HepG2 (cell line): ENCODE results near the gene NCOA7. TPM values are rescaled to one million over a fixed set of nuclear protein-coding genes. Genes with fewer than 3 reads are reported as not detected.

ENCODE experiments used
- ATAC-seq: fragments of 200-7000 bp; cut with Tn5 transposase; 3 replicates; pipeline ENCODE4 v1.9.1; 2020; ENCODE audit warnings: mild to moderate bottlenecking, moderate library complexity
- BruUV-seq: library from RNA; stranded (reverse); fragments of 400-500 nt; replicated peaks from 2 replicates; lab custom pipeline; 2021; lab: Mats Ljungman, UMichigan
- CTCF ChIA-PET: fragments of 300-600 bp; formaldehyde crosslinking; extraction: SDS; loops from one replicate; lab custom pipeline; 2021; ENCODE audit warnings: low total read pairs, inconsistent platforms, low intra/inter-chr PET ratio; lab: Yijun Ruan, JAX
- POLR2A ChIA-PET: fragments of 350-600 bp; sonication (Branson Sonifier 250); formaldehyde crosslinking; loops from one replicate; lab custom pipeline; 2020; ENCODE audit warnings: antibody characterized with exemption, inconsistent platforms; lab: Yijun Ruan, JAX
- DNase-seq: peaks from one replicate; pipeline ENCODE4 v3.0.0-alpha.2; 2015; ENCODE audit warnings: low spot score
- FAIRE-seq: peaks from 3 replicates; lab custom pipeline; 2011; peaks lifted over from hg19 to GRCh38; lab: Jason Lieb, UNC
- H2AFZ ChIP-seq: one replicate; pipeline ENCODE4 v1.6.1; 2011; ENCODE audit warnings: low read length, inconsistent platforms
- H3K27ac ChIP-seq: fragments of 300-600 bp; 3 replicates; pipeline ENCODE4 v1.8.0; 2011; ENCODE audit warnings: mixed run types, mild to moderate bottlenecking, mixed read lengths, low read length, inconsistent platforms; ENCODE audit not compliant: insufficient read depth; ENCODE audit errors: extremely low read length
- H3K27me3 ChIP-seq, 2 experiments: fragments of 200-600 bp in 1 of 2; 2 replicates in 1 of 2; 3 replicates in 1 of 2; pipeline versions ENCODE4 v1.6.0 to v1.8.0; 2011; ENCODE audit warnings: low read length in 2 of 2, mild to moderate bottlenecking in 2 of 2, moderate library complexity in 2 of 2, inconsistent platforms in 1 of 2; ENCODE audit not compliant: insufficient read depth in 2 of 2, control insufficient read depth in 1 of 2
- H3K36me3 ChIP-seq, 2 experiments: fragments of 200-600 bp in 1 of 2; replicated peaks in 1 of 2; 2 replicates in 1 of 2; 3 replicates in 1 of 2; pipeline versions ENCODE4 v1.5.1 to v1.8.0; 2011; ENCODE audit warnings: low read length in 2 of 2, inconsistent platforms in 1 of 2; ENCODE audit not compliant: insufficient read depth in 2 of 2, control insufficient read depth in 1 of 2
- H3K4me1 ChIP-seq: 2 replicates; pipeline ENCODE4 v1.5.1; 2012; ENCODE audit warnings: low read length, inconsistent platforms; ENCODE audit not compliant: insufficient read depth
- H3K4me2 ChIP-seq: 2 replicates; pipeline ENCODE4 v1.6.0; 2011; ENCODE audit warnings: low read depth, low read length, inconsistent platforms
- H3K4me3 ChIP-seq, 3 experiments: fragments of 200-600 bp in 1 of 3; sonication (generic), shearing (Covaris generic) in 1 of 3; replicated peaks in 1 of 3; 2 replicates each; pipeline ENCODE4 v1.5.1; 2011 to 2016; ENCODE audit warnings: low read length in 3 of 3, inconsistent platforms in 2 of 3, low read depth in 2 of 3, mild to moderate bottlenecking in 2 of 3, control low read depth in 1 of 3, mixed read lengths in 1 of 3; ENCODE audit not compliant: insufficient read depth in 1 of 3
- H3K79me2 ChIP-seq: one replicate; pipeline ENCODE4 v1.6.1; 2011; ENCODE audit warnings: low read length, inconsistent platforms; ENCODE audit not compliant: insufficient read depth
- H3K9ac ChIP-seq: 2 replicates; pipeline ENCODE4 v1.6.0; 2011; ENCODE audit warnings: mild to moderate bottlenecking, low read depth, low read length, inconsistent platforms; ENCODE audit not compliant: insufficient read depth
- H3K9me3 ChIP-seq: 2 replicates; pipeline ENCODE4 v1.5.1; 2012; ENCODE audit warnings: mild to moderate bottlenecking, low read length
- H4K20me1 ChIP-seq: 2 replicates; pipeline ENCODE4 v1.6.0; 2011; ENCODE audit warnings: inconsistent platforms, mild to moderate bottlenecking, low read length, moderate library complexity; ENCODE audit not compliant: insufficient read depth
- BRCA1 ChIP-seq: sonication (generic); formaldehyde crosslinking; IDR thresholded peaks from 2 replicates; pipeline ENCODE4 v1.4.0; 2020; ENCODE audit warnings: missing genetic modification reagents
- CBFB ChIP-seq: sonication (generic); formaldehyde crosslinking; IDR thresholded peaks from 2 replicates; pipeline ENCODE4 v1.4.0; 2020; ENCODE audit warnings: missing genetic modification reagents
- FOXJ3 ChIP-seq: sonication (generic); formaldehyde crosslinking; IDR thresholded peaks from 2 replicates; pipeline ENCODE4 v1.4.0; 2020; ENCODE audit warnings: missing genetic modification reagents, mild to moderate bottlenecking, borderline replicate concordance
- HDAC6 ChIP-seq: fragments of 200-600 bp; sonication (generic); IDR thresholded peaks from 2 replicates; pipeline ENCODE4 v1.7.0; 2017; ENCODE audit warnings: mild to moderate bottlenecking, antibody characterized with exemption, low read length, low read depth
- ISL2 ChIP-seq: sonication (generic); formaldehyde crosslinking; IDR thresholded peaks from 2 replicates; pipeline ENCODE4 v1.5.0; 2020; ENCODE audit warnings: missing genetic modification reagents
- NCOR1 ChIP-seq: fragments of 200-600 bp; sonication (generic); IDR thresholded peaks from 2 replicates; pipeline ENCODE4 v1.7.0; 2017; ENCODE audit warnings: antibody characterized with exemption, low read length, borderline replicate concordance
- SALL1 ChIP-seq: sonication (generic); formaldehyde crosslinking; IDR thresholded peaks from 2 replicates; pipeline ENCODE4 v1.8.0; 2022; ENCODE audit warnings: mild to moderate bottlenecking, missing genetic modification reagents
- SRSF9 ChIP-seq: fragments of 200-400 bp; formaldehyde crosslinking; IDR thresholded peaks from 2 replicates; pipeline ENCODE4 v1.6.1; 2018; ENCODE audit warnings: borderline replicate concordance, mild to moderate bottlenecking, low read depth, low read length; ENCODE audit not compliant: insufficient read depth, poor library complexity, severe bottlenecking
- ZFAT ChIP-seq: sonication (generic); formaldehyde crosslinking; conservative IDR thresholded peaks from 2 replicates; pipeline ENCODE4 v1.8.1; 2023; ENCODE audit warnings: missing genetic modification reagents, inconsistent platforms
- ZFY ChIP-seq: sonication (generic); formaldehyde crosslinking; IDR thresholded peaks from 2 replicates; pipeline ENCODE4 v1.4.0; 2020; ENCODE audit warnings: missing genetic modification reagents
- ZNF124 ChIP-seq: sonication (generic); formaldehyde crosslinking; IDR thresholded peaks from 2 replicates; pipeline ENCODE4 v1.4.0; 2020; ENCODE audit warnings: missing genetic modification reagents
- ZNF160 ChIP-seq: sonication (generic); formaldehyde crosslinking; IDR thresholded peaks from 2 replicates; pipeline ENCODE4 v1.8.0; 2022; ENCODE audit warnings: mild to moderate bottlenecking, inconsistent platforms, missing genetic modification reagents
- WGBS: methylation state at CpG from one replicate; pipeline ENCODE4 v1.1.6; 2017; ENCODE audit warnings: low lambda C conversion rate; 5-methylcytosine and 5-hydroxymethylcytosine counted together
- in situ Hi-C: cut with HindIII; loops from 2 replicates; pipeline ENCODE4 v1.10.0; 2017; ENCODE audit warnings: low pct_unique_long_range_greater_than_20kb; ENCODE audit not compliant: extremely low pct_ligation_motif_present
- intact Hi-C: fragments of 100-400 bp; cut with micrococcal nuclease; formaldehyde crosslinking; loops from one replicate; pipeline ENCODE4 v1.10.0; 2022; ENCODE audit not compliant: unreplicated experiment
- polyA plus RNA-seq, 8 experiments: library from polyadenylated mRNA; depleted of rRNA in 3 of 8; stranded (reverse) in 7 of 8; unstranded in 1 of 8; fragments of >200 nt; fragmentation: Illumina TruSeq in 4 of 8; extraction: Trizol in 4 of 8; gene quantifications; 2 replicates each; pipeline versions ENCODE4 v1.2.1 to v1.2.3, GENCODE V29; 2011 to 2016; ENCODE audit warnings: low read depth in 4 of 8, missing spikeins in 1 of 8, mixed read lengths in 1 of 8; ENCODE audit not compliant: insufficient read depth in 1 of 8
- total RNA-seq, 5 experiments: library from RNA; depleted of rRNA; stranded (reverse); fragments of >200 nt; fragmentation: Illumina TruSeq; extraction: Trizol; gene quantifications; 2 replicates each; pipeline ENCODE4 v1.2.3, GENCODE V29; 2016; ENCODE audit warnings: low read depth in 1 of 5
- TF ChIP-seq, protein P1 (sequence below): sonication (generic); formaldehyde crosslinking; IDR thresholded peaks from 2 replicates; pipeline ENCODE4 v1.5.1; 2020; ENCODE audit warnings: missing genetic modification reagents, mild to moderate bottlenecking, borderline replicate concordance

Gene NCOA7
- total and polyA plus RNA-seq, 2 of the 13 experiments (the other 11 are each of a cell fraction or from before 2014, with no cell fraction given) = 13.6 to 20.8 TPM

DNA sequence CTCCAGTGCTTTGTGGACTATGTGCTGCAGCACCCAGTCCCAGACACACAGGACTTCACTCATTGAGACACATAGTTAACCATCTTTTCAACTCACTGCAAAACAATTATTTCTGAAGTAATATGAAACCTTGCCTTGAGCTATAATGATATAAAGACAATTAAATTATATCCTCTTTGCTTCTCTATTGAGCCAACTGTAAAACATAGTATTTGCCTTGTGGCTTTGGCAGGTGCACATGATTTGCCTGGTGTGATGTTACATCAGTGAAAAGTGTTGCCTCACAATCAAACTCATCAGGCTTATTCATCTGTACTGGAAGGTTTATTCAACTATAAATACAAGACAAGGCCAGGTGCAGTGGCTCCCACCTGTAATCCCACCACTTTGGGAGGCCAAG lies 80.6 kb downstream of the NCOA7 start (continued):
- no peak for TF ChIP-seq ZFY
- TF ChIP-seq SRSF9 = no peak
- TF ChIP-seq, protein P1, sequence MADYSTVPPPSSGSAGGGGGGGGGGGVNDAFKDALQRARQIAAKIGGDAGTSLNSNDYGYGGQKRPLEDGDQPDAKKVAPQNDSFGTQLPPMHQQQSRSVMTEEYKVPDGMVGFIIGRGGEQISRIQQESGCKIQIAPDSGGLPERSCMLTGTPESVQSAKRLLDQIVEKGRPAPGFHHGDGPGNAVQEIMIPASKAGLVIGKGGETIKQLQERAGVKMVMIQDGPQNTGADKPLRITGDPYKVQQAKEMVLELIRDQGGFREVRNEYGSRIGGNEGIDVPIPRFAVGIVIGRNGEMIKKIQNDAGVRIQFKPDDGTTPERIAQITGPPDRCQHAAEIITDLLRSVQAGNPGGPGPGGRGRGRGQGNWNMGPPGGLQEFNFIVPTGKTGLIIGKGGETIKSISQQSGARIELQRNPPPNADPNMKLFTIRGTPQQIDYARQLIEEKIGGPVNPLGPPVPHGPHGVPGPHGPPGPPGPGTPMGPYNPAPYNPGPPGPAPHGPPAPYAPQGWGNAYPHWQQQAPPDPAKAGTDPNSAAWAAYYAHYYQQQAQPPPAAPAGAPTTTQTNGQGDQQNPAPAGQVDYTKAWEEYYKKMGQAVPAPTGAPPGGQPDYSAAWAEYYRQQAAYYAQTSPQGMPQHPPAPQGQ (CRISPR knock-in tag) = no peak

DNA sequence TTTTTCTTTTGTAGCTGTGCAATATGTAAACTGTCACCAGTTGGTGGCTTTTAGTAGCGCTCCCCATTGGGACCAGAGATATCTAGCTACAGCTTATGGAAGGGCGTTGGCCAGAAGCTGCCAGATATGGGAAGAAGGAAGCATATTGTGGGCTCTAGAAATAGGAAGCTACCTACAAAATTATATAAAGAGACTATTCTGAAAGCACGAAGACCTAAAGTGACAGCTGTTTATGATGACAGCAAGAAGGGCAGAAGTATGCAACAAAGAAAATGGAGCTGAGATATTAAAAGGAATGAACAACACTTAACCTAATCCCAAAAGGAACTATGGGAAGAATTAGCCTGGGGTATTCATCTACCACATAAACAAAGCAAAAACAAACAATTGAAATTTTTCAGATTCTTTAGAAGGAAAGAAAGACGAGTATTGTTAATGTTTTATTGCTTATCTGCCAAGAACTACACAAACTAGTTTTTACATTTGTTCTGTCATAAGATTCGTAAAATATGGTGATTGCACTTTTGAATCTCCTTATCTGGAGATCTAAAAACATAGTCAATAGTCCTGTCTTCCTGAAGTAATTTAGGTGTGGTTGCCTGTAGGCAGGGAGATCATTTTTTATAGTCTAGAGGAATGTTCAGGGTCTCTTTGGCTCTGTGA lies 81.6 kb downstream of the NCOA7 start:
- BruUV-seq = no TSS peak
- Histone ChIP-seq H2AFZ (no peak overlapping the region), H3K4me3 (no peak overlapping the region), H3K9ac (no peak overlapping the region), H3K4me1 (no peaks in the 10 kb centered on the region), H3K9me3 (no peaks in the 10 kb centered on the region), H3K79me2 (no peaks in the 10 kb centered on the region), H4K20me1 (no peaks in the 10 kb centered on the region), H3K4me2 (no peak overlapping the region), H3K36me3 (peaks cover 0 to 17% of the 10 kb centered on the region in 2 experiments; a peak in 4 of 5 replicates), H3K27me3 (no peaks in the 10 kb centered on the region), H3K27ac (no peak overlapping the region)
- ATAC-seq (no peak), FAIRE-seq (no peak), DNase-seq (no peak)
- in situ Hi-C loops = no loop called here
- ChIA-PET CTCF (no interaction called here), POLR2A (interaction anchor here (0.7 kb wide), 1 partner anchor 15 kb away, joined by 5 read pairs; no protein-coding TSS in a partner anchor)
- no peak for TF ChIP-seq ZNF160 (CRISPR knock-in tag)
- TF ChIP-seq FOXJ3 (CRISPR knock-in tag) = no peak
- no peak for TF ChIP-seq SALL1 (CRISPR knock-in tag)
- TF ChIP-seq HDAC6 = no peak
- no peak for TF ChIP-seq CBFB (CRISPR knock-in tag)
- TF ChIP-seq ZFY = no peak
- no peak for TF ChIP-seq NCOR1
- TF ChIP-seq ZFAT = no peak
- TF ChIP-seq BRCA1 = no peak
- no peak for TF ChIP-seq ISL2
- TF ChIP-seq ZNF124 (CRISPR knock-in tag) = no peak
- intact Hi-C loops = no loop called here
- 91% methylated on average over 5 of the region's 5 CpGs for WGBS
